Measurements from ENCODE around the gene TTF1.

GRCh38 chr9:132447346-132447745 lies 40.7 kb upstream of the TTF1 start:
- no peak for TF ChIP-seq POLR2AphosphoS5 (IDR thresholded peaks at IDR 0.05; ENCODE audit: low read depth)
- TF ChIP-seq CTCF (IDR thresholded peaks at IDR 0.05; ENCODE audit: insufficient read depth, low read length): no peak
- TF ChIP-seq GABPA (IDR thresholded peaks at IDR 0.05; ENCODE audit: low read depth): no peak
- TF ChIP-seq, protein P1, sequence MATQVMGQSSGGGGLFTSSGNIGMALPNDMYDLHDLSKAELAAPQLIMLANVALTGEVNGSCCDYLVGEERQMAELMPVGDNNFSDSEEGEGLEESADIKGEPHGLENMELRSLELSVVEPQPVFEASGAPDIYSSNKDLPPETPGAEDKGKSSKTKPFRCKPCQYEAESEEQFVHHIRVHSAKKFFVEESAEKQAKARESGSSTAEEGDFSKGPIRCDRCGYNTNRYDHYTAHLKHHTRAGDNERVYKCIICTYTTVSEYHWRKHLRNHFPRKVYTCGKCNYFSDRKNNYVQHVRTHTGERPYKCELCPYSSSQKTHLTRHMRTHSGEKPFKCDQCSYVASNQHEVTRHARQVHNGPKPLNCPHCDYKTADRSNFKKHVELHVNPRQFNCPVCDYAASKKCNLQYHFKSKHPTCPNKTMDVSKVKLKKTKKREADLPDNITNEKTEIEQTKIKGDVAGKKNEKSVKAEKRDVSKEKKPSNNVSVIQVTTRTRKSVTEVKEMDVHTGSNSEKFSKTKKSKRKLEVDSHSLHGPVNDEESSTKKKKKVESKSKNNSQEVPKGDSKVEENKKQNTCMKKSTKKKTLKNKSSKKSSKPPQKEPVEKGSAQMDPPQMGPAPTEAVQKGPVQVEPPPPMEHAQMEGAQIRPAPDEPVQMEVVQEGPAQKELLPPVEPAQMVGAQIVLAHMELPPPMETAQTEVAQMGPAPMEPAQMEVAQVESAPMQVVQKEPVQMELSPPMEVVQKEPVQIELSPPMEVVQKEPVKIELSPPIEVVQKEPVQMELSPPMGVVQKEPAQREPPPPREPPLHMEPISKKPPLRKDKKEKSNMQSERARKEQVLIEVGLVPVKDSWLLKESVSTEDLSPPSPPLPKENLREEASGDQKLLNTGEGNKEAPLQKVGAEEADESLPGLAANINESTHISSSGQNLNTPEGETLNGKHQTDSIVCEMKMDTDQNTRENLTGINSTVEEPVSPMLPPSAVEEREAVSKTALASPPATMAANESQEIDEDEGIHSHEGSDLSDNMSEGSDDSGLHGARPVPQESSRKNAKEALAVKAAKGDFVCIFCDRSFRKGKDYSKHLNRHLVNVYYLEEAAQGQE (IDR thresholded peaks at IDR 0.05; ENCODE audit: insufficient replicate concordance, low read depth): no peak

Data from HL-60 (cell line).